ENCODE data around the gene MYMK. TPM values are rescaled to one million over a fixed set of nuclear protein-coding genes. Genes with fewer than 3 reads are reported as not detected.

Gene MYMK
- total and polyA plus RNA-seq, 2 of the 4 experiments (the other 2 are of a cell fraction), result not detected

GRCh38 chr9:133472277-133472645 lies 52.5 kb downstream of the MYMK start:
- Histone ChIP-seq H3K18ac (ENCODE audit: low read depth, low read length) (no peak overlapping the region), H3K4me2 (ENCODE audit: low read depth, low read length) (no peak overlapping the region), H3K23ac (ENCODE audit: low read depth, low read length) (no peak overlapping the region), H2BK5ac (ENCODE audit: low read depth, low read length, poor library complexity, severe bottlenecking) (no peak overlapping the region), H3K9me3 (ENCODE audit: control insufficient read depth, insufficient read depth, low read length) (no peaks in the 10 kb centered on the region), H4K8ac (ENCODE audit: low read depth in 2 of 2, low read length in 2 of 2) (no peak overlapping the region), H2BK15ac (ENCODE audit: low read depth, low read length) (no peak overlapping the region), H4K5ac (ENCODE audit: low read depth, low read length) (no peak overlapping the region), H3K27me3 (ENCODE audit: control insufficient read depth, insufficient read depth, low read length) (no peaks in the 10 kb centered on the region), H3K9ac (ENCODE audit: low read depth, low read length) (no peak overlapping the region), H3K14ac (replicated peaks; ENCODE audit: low read depth, low read length) (no peak overlapping the region), H2BK20ac (ENCODE audit: low read depth, low read length) (no peak overlapping the region), H3K4me3 (ENCODE audit: insufficient read depth, low read depth, low read length) (no peak overlapping the region), H2AFZ (replicated peaks; ENCODE audit: low read length, poor library complexity) (no peak overlapping the region), H2AK9ac (replicated peaks; ENCODE audit: low read depth, low read length, poor library complexity) (no peak overlapping the region), H3K4me1 (ENCODE audit: control insufficient read depth, insufficient read depth, low read length) (no peaks in the 10 kb centered on the region), H3K9me1 (ENCODE audit: insufficient read depth, low read length) (no peaks in the 10 kb centered on the region), H2AK5ac (ENCODE audit: low read depth, low read length) (no peak overlapping the region), H3K56ac (ENCODE audit: extremely low read depth, insufficient read depth, low read length) (no peak overlapping the region), H3K27ac (ENCODE audit: insufficient read depth, low read length) (no peak overlapping the region), H3K36me3 (ENCODE audit: control insufficient read depth, insufficient read depth, low read length) (peaks cover 3% of the 10 kb centered on the region; the same call in 1 of the 2 replicates), H4K20me1 (ENCODE audit: insufficient read depth, low read length) (no peaks in the 10 kb centered on the region), H3K4ac (ENCODE audit: low read depth, low read length) (no peak overlapping the region), H2BK120ac (ENCODE audit: low read depth, low read length) (no peak overlapping the region), H4K91ac (ENCODE audit: insufficient read depth, low read depth, low read length) (no peak overlapping the region), H3K79me1 (ENCODE audit: low read depth in 1 of 2, low read length in 2 of 2) (no peaks in the 10 kb centered on the region)
- intact Hi-C loops (cut with micrococcal nuclease) (no loop called here), in situ Hi-C loops (cut with MboI; ENCODE audit: low sequenced_read_pairs) (no loop called here), dilution Hi-C loops (cut with HindIII; ENCODE audit: low sequenced_read_pairs, unreplicated experiment) (no loop called here)
- TF ChIP-seq BHLHE40 (IDR thresholded peaks at IDR 0.05; ENCODE audit: low read depth, low read length) (no peak), POLR2A (IDR thresholded peaks at IDR 0.05; ENCODE audit: low read depth, low read length) (no peak), MXI1 (IDR thresholded peaks at IDR 0.05; ENCODE audit: borderline replicate concordance, low read depth, low read length) (no peak), MAFK (IDR thresholded peaks at IDR 0.05; ENCODE audit: low read depth, low read length) (no peak), NFE2L2 (IDR thresholded peaks at IDR 0.05; ENCODE audit: low read depth, low read length) (no peak), RFX5 (IDR thresholded peaks at IDR 0.05; ENCODE audit: low read depth, low read length) (no peak)
- TF ChIP-seq, protein P1, sequence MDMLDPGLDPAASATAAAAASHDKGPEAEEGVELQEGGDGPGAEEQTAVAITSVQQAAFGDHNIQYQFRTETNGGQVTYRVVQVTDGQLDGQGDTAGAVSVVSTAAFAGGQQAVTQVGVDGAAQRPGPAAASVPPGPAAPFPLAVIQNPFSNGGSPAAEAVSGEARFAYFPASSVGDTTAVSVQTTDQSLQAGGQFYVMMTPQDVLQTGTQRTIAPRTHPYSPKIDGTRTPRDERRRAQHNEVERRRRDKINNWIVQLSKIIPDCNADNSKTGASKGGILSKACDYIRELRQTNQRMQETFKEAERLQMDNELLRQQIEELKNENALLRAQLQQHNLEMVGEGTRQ (IDR thresholded peaks at IDR 0.05; ENCODE audit: low read depth, low read length), result no peak
- BruUV-seq (replicated peaks), result no TSS peak
- DNase-seq (no peak), ATAC-seq (ENCODE audit: low read depth) (no peak)
- POLR2A ChIA-PET (ENCODE audit: unreplicated experiment), result no interaction called here
- CTCF ChIA-PET, result no interaction called here
- 87% methylated on average over 4 of the region's 11 CpGs; no CpG with 5 or more reads in 1 of the 2 experiments for WGBS, 2 experiments (ENCODE audit: extremely low coverage in 2 of 2, insufficient read length in 1 of 2)
